ENCODE measurements around the gene SLC30A7.
A peak's percentile ranks its signal among the peaks of the same experiment; 100 is the strongest.
"Not testable (repeated sequence)": the region's sequence is repeated elsewhere in the genome, so short reads cannot be mapped to it uniquely, and the experiment has no call there.

SLC30A7 gene, protein sequence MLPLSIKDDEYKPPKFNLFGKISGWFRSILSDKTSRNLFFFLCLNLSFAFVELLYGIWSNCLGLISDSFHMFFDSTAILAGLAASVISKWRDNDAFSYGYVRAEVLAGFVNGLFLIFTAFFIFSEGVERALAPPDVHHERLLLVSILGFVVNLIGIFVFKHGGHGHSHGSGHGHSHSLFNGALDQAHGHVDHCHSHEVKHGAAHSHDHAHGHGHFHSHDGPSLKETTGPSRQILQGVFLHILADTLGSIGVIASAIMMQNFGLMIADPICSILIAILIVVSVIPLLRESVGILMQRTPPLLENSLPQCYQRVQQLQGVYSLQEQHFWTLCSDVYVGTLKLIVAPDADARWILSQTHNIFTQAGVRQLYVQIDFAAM

GRCh38 chr1:100895540-100896480, at the start of gene SLC30A7:
Gene SLC30A7 (plus strand): TSS chr1:100896090. CDS start chr1:100896263, 173 bp downstream.
- DNase-seq (ENCODE audit: low spot score), result peak; percentile 89

- DNase-seq (ENCODE audit: low spot score), result no peak
These were observed 48.4 kb upstream of the SLC30A7 start for GRCh38 chr1:100847361-100848082.

DNA sequence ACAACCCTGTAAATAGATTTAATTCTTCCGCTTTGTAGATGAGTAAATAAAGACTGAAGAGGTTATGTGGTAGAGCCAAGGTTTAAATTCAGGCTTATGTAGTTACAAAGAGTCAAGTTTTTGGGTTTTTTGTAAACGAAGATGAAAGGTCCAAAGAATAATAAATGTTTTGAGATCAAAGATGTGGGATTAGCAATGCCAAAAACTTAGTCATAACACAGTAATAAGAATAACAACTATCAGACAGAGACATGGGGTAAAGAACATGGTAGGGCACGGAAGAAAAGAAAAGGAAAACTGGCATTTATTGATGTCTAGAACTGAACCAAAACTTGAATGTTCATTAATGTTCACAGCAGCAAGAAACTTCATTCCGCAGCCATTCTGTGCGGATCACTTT, 44.2 kb upstream of the SLC30A7 start:
- no peak for DNase-seq (ENCODE audit: low spot score)

DNA sequence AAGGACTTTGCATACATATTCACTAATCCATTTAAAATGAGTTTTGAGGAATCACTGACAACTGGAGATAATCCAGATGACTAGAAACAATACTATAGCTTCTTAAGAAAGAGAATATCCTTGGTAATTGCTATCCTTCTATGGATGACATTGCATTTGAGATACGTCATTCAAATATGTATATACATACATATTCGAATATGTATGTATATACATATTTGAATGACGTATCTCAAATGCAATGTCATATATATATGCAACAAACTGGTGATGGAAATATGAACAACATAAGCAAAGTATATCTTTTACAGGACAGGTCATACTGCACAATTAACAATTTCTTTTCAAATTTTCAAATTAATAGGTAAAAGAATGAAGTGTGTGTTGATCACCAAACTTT, 42.9 kb upstream of the SLC30A7 start:
- no peak for DNase-seq (ENCODE audit: low spot score)

DNA sequence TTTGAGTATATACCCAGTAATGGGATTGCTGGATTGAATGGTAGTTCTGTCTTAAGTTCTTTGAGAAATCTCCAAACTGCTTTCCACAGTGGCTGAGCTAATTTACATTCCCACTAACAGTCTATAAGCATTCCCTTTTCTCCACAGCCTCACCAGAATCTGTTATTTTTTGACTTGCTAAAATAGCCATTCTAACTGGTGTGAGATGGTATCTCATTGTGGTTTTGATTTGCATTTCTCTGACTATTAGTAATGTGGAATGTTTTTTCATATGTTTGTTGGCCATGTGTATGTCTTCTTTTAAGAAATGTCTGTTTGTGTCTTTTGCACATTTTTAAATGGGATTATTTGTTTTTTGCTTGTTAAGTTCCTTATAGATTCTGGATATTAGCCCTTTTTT, 40.8 kb upstream of the SLC30A7 start:
- not testable (repeated sequence) for DNase-seq (ENCODE audit: low spot score)

DNA sequence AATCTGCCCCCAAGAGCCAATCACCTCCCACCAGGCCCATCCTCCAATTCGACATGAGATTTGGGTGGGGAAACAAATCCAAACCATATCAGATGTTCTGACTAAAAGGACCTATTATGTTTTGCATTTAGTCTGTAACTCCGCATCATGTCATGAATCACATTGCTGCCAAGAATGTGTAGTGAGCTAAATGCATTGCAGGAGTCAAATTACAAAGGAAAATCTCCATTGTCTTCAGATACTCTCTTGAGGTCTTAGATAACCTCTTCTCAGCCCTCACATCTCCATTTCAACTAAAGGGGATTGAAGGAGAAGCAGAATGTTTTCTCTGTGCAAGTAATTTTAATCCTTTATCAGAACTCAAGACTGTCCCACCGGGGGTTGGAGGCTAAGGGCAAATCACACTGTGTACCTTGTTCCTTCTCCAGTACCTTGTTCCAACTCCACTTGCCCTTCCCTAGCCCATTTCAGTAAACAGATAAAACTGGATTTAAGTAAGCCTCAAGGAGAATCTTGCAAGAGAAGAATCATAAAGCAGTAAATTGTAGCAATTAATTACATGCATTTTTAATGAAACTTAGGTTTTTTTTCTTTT, 35.4 kb upstream of the SLC30A7 start:
- DNase-seq (ENCODE audit: low spot score), result no peak

DNA sequence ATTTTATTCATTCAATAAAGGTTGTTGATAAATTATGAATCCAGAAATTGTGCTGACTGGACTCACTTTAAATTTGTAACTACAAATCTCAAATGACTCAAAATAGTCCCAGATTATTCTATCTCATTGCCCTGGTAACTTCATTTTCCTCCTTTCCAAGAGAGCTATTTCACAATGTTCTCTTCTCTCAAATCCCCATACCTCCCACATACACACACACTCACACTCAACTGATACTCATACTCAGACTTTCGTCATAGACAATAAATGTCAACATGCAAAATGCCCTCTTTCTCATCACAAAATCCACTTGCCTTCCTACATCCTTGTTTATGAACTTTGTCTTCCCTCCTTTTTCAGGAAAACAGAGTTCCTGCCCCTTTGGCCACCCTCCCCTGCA, 34.5 kb upstream of the SLC30A7 start:
- DNase-seq (ENCODE audit: low spot score), result no peak

DNA sequence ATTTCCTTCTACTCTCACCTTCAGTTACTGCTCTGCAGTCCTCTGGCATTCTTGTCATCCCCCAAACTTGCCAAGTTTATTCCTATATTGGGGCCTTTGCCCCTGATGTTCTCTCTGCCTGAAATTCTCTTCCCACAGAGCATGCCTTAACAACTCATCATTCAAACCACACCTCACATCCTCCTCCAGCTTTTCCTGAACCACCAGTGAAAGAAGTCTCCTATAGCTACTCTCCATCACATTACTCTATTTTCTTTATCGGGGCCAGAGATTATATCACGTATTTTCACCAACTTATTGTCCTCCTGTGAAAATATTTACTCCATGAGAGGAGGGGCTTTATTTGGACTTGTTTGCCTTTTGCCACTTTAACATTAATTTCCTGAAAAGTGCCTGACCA, 33.3 kb upstream of the SLC30A7 start:
- DNase-seq (ENCODE audit: low spot score), result no peak

DNA sequence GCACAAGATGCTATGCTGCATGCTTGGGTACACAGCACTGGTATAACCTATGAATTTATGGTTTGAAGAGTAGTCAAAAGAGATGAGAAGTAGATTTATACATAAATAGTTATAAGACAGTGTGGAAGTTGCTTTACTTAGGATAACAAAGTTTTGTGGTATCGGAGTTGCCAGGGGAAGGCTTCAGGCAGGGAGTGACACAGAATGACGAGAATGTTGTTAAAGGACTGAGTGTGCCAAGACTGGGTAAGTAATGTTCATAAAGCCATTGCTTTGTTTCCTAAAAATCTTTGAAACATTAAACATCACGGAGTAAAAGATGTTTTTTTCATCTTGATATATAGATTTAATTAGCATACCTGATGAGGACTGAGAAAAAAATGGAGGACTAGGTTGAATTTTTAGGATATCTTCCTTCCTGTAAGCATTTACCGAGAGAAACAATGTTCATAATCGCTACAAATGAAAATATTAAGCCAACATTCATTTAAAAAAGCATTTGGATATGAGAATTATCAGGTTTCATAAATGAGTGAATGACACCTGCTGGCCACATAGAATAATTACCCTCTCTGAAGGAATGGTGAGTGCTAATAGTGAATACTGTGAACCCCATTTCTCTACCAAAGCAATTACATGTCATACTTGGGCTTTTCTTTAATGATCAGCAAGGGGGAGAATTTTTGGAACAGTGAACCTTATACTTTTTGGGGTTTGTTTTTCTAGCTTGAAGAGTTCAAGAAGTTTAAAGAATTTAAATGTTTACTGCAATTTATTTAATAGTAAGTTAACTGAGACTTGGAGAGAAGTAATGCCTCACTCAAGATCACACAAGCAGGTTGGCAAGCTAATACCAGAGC, 29.6 kb upstream of the SLC30A7 start:
- peak; percentile 28 for DNase-seq (ENCODE audit: low spot score)

- DNase-seq (ENCODE audit: low spot score), result no peak
These were observed 29.0 kb upstream of the SLC30A7 start for GRCh38 chr1:100866901-100867206.

GRCh38 chr1:100868364-100868995, 27.4 kb upstream of the SLC30A7 start:
- DNase-seq (ENCODE audit: low spot score), result peak; percentile 32

DNA sequence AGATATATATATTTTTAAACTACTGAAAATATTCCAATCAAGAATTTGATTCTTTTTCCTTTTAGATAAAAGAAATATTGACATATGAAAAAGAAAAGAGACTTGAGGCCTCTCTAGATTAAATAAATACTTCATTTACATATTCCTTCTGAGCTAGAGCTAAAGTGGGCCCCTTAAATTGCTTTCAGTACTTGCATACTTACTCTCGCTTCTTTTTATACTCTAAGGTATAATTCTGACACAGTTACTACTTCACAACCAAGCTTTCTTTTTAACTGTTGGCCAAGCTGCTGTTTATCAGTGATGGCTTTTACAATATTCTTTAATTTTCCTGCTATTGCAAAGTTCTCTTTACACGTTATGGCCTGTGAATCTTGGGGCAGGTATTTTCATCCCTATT, 25.9 kb upstream of the SLC30A7 start:
- no peak for DNase-seq (ENCODE audit: low spot score)

GRCh38 chr1:100874433-100874832, 21.5 kb upstream of the SLC30A7 start:
- no peak for DNase-seq (ENCODE audit: low spot score)

DNA sequence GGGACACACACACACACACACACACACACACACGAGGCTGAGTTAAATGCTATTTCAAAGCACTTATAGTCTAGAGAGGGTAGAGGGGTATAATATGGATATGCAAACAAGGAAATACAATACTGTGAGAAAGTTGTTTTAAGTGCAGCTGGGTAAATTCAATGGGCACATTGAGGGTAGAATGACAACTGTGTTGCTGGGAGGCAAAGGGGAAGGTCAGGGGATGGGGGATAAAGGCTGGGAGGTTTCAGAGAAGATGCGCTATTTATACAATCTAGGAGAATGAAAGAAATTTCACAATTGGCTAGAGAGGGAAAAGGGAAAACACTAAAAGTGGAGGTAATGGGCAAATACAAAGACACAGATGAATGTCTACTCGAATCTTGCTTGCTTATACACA, 20.7 kb upstream of the SLC30A7 start:
- no peak for DNase-seq (ENCODE audit: low spot score)

GRCh38 chr1:100876291-100876690, 19.6 kb upstream of the SLC30A7 start:
- no peak for DNase-seq (ENCODE audit: low spot score)

- DNase-seq (ENCODE audit: low spot score), result no peak
These were observed 16.5 kb upstream of the SLC30A7 start for GRCh38 chr1:100879422-100879821.

- no peak for DNase-seq (ENCODE audit: low spot score)
These were observed 14.2 kb upstream of the SLC30A7 start for GRCh38 chr1:100881687-100882086.

DNA sequence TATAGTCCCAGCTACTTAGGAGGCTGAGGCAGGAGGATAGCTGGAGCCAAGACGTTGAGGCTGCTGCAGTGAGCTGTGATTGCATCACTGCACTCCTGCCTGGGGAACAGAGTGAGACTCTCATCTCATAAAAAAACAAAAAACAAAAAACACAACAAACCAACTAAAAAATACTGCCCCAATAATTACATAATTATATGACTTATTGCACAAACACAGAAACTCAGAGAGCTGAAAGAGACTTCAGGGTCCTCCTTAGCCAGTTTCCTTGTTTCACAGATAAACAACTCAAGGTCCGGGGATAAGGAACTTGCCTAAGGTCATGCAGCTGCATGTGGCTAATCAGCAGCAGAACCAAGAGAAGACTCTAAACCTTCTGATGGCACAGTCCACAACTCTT, 13.2 kb upstream of the SLC30A7 start:
- no peak for DNase-seq (ENCODE audit: low spot score)

- DNase-seq (ENCODE audit: low spot score), result no peak
These were observed 11.9 kb upstream of the SLC30A7 start for GRCh38 chr1:100883963-100884362.

GRCh38 chr1:100889007-100889406, 6.9 kb upstream of the SLC30A7 start:
- DNase-seq (ENCODE audit: low spot score), result not testable (repeated sequence)
